AG10803 (cell line): ENCODE measurements around the gene FAR2.

Source experiments
- DNase-seq: peaks from one replicate; pipeline ENCODE4 v3.0.0; 2010; ENCODE audit warnings: low read depth
- H3K4me3 ChIP-seq: 2 replicates; pipeline ENCODE4 v1.5.1; 2011; ENCODE audit warnings: mild to moderate bottlenecking, low read length, control low read depth
- TF ChIP-seq, protein P1 (sequence below): conservative IDR thresholded peaks from 2 replicates; pipeline ENCODE4 v1.5.1; 2011; ENCODE audit warnings: mild to moderate bottlenecking, low read length, control low read depth, inconsistent platforms

Gene FAR2

DNA sequence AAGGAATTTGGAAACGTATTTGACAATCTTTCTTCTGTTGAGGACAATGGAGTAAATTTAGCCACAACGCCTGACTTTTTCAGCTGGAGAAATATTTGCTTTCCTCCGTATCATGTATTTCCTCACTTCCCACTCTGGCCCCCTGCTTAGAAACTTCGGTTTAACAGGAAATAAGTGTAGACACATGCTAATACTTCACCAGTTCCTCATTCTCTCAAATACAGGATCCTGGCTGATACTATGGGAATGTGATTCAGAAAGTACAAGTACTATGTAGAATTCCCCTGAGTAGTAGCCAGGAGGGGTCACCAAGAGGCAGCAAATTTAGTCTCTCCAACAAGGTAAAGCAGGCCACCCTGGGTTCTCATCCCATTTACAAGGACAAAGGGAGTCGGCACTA is 58.0 kb downstream of the FAR2 start:
- TF ChIP-seq, protein P1, sequence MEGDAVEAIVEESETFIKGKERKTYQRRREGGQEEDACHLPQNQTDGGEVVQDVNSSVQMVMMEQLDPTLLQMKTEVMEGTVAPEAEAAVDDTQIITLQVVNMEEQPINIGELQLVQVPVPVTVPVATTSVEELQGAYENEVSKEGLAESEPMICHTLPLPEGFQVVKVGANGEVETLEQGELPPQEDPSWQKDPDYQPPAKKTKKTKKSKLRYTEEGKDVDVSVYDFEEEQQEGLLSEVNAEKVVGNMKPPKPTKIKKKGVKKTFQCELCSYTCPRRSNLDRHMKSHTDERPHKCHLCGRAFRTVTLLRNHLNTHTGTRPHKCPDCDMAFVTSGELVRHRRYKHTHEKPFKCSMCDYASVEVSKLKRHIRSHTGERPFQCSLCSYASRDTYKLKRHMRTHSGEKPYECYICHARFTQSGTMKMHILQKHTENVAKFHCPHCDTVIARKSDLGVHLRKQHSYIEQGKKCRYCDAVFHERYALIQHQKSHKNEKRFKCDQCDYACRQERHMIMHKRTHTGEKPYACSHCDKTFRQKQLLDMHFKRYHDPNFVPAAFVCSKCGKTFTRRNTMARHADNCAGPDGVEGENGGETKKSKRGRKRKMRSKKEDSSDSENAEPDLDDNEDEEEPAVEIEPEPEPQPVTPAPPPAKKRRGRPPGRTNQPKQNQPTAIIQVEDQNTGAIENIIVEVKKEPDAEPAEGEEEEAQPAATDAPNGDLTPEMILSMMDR = no peak
- no peak for DNase-seq
- no peak overlapping the region for H3K4me3 ChIP-seq

- TF ChIP-seq, protein P1 = no peak
- DNase-seq = no peak
- no peak overlapping the region for H3K4me3 ChIP-seq
Measured at GRCh38 chr12:29208060-29208459, 59.0 kb downstream of the FAR2 start.

DNA sequence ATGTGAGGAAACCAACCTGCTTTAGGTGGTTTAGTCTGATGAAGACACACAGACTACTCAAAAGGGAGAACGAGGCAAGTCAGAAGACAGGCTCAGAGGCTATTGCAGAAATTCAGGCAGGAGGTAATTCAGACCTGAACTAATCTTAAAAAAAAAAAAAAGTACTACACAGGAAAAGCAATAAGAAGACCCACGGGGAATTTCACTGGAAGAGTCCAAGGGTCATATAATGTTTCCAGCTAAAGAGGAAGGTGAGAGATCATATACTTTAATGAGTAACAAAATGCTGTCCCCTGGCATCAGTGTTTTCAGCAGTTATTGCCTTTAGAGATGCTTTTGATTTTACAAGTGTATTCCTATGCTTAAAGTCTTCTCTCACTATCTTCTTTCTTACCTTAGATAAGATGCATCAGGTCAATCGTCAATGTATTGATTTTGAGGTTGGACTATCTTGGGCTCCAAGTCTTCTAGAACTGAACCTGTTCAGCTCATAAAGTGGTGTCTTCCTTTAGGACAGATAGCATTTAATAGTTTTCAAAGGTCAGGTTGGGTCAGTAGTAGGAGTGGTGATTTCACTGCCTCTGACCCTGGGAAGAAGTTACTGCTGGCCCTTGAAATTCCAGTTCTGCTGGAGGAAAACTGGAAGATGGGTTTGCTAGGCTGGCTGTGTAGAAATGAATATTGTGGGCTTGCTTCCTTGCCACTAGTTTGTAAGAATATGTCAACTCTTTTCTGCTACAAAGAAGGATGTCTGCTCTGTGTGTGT is 60.0 kb downstream of the FAR2 start:
- DNase-seq = no peak
- no peak overlapping the region for H3K4me3 ChIP-seq
- TF ChIP-seq, protein P1 = no peak

DNA sequence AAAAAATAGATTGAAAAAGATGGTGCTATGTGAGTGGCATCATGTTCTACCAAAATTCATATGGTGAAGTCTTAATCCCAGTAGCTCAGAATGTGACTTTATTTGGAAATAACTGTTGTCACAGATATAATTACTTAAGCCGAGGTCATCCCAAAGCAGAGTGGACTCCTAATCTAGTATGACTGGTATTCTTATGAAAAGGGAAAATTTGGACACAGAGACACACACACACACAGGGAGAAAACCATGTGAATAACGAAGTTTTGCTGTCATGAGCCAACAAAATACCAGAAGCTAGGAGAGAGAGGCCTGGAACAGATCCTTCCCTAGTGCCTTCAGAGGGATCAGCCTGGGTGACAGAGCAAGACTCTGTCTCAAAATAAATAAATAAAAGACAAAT is 62.6 kb downstream of the FAR2 start:
- DNase-seq = no peak
- TF ChIP-seq, protein P1 = no peak
- no peak overlapping the region for H3K4me3 ChIP-seq

- TF ChIP-seq, protein P1 = no peak
- DNase-seq = no peak
- no peak overlapping the region for H3K4me3 ChIP-seq
Measured at GRCh38 chr12:29212682-29213403, 63.8 kb downstream of the FAR2 start.

DNA sequence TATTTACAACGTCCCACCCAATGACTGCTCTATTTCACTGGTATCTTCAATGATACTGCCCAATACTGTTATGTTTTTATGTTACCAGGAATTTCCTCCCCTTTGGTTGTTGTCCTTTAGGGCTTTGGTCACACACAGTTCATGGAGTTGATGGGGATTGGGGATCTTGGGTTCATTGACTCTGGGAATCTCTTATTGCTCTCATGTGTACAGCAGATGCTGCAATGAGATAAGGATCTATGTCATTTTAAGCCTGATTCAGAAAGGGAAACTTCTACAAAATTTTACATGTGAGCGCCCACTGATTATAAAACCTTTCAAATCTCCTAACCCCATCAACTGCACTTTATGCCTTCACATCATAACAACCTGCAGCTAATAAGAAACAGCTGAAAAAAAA is 67.2 kb downstream of the FAR2 start:
- TF ChIP-seq, protein P1 = no peak
- no peak for DNase-seq
- H3K4me3 ChIP-seq = no peak overlapping the region
